IPS-18c (cell line): ENCODE measurements around the gene ZNF530.

Experiments used
- H3K4me3 ChIP-seq: 2 replicates; pipeline ENCODE4 v1.7.0; 2013; ENCODE audit warnings: low read depth, mild to moderate bottlenecking, low read length, moderate library complexity; ENCODE audit not compliant: insufficient read depth
- H3K9me3 ChIP-seq: one replicate; pipeline ENCODE4 v1.6.1; 2013; ENCODE audit warnings: mild to moderate bottlenecking, low read length, moderate library complexity; ENCODE audit not compliant: control insufficient read depth, insufficient read depth

The ZNF530 gene

GRCh38 chr19:57655443-57655842 lies 55.8 kb downstream of the ZNF530 start:
- Histone ChIP-seq H3K9me3 (no peaks in the 10 kb centered on the region), H3K4me3 (no peak overlapping the region)

DNA sequence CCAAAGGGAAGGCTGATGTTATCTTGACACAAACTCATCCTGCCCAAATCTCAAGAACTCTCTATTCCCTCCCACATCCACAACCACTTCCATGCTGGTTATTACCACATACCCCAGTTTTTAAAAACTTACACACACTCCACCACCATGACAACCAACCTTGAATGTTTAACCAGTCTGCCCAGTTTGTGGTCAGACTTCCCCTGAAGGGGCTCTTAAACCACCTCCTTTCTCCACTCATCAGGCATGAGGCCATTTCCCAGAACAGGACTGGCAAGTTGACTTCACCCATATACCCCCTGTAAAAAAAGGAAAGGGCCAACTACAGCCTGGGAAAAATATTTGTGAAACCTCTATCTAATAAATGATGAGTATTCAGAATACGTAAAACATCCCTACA lies 56.7 kb downstream of the ZNF530 start:
- no peak overlapping the region for H3K4me3 ChIP-seq
- no peaks in the 10 kb centered on the region for H3K9me3 ChIP-seq
